WTC11 (cell line): ENCODE data around the gene NTSR1. TPM values are rescaled to one million over a fixed set of nuclear protein-coding genes. Genes with fewer than 3 reads are reported as not detected.

Source experiments
- ATAC-seq: fragments of 200-7000 bp; cut with Tn5 transposase; 2 replicates; pipeline ENCODE4 v1.10.0; 2021; ENCODE audit warnings: mild to moderate bottlenecking, moderate library complexity
- CTCF ChIA-PET: fragments of 300-600 bp; sonication (Branson Sonifier 250); formaldehyde crosslinking; loops from one replicate; lab custom pipeline; 2021; ENCODE audit warnings: antibody characterized with exemption; lab: Charles Lee
- POLR2A ChIA-PET: fragments of 350-600 bp; sonication (Branson Sonifier 250); formaldehyde crosslinking; loops from one replicate; lab custom pipeline; 2021; ENCODE audit warnings: antibody characterized with exemption; lab: Charles Lee
- DNase-seq: peaks from one replicate; pipeline ENCODE4 v3.0.0; 2021; ENCODE audit warnings: low spot score
- H3K27ac Mint-ChIP-seq: 2 replicates; pipeline ENCODE4 v1.8.0; 2021; ENCODE audit warnings: mixed read lengths
- H3K27me3 Mint-ChIP-seq: 2 replicates; pipeline ENCODE4 v1.8.0; 2021; ENCODE audit warnings: low read depth, mild to moderate bottlenecking, moderate library complexity, mixed read lengths
- H3K36me3 Mint-ChIP-seq: 2 replicates; pipeline ENCODE4 v1.8.0; 2021; ENCODE audit warnings: mixed read lengths
- H3K4me1 Mint-ChIP-seq: 2 replicates; pipeline ENCODE4 v1.8.0; 2022; ENCODE audit warnings: mixed read lengths
- H3K4me3 Mint-ChIP-seq: 2 replicates; pipeline ENCODE4 v1.8.0; 2021; ENCODE audit warnings: mild to moderate bottlenecking, moderate library complexity, mixed read lengths
- H3K9me3 Mint-ChIP-seq: 2 replicates; pipeline ENCODE4 v1.8.0; 2021; ENCODE audit warnings: mixed read lengths
- ATF6 ChIP-seq: sonication (generic); formaldehyde crosslinking; IDR thresholded peaks from 2 replicates; pipeline ENCODE4 v1.8.1; 2023; ENCODE audit warnings: mild to moderate bottlenecking, missing genetic modification reagents
- HMGXB4 ChIP-seq: sonication (generic); formaldehyde crosslinking; IDR thresholded peaks from 2 replicates; pipeline ENCODE4 v1.8.1; 2023; ENCODE audit warnings: mild to moderate bottlenecking, moderate library complexity, missing genetic modification reagents
- KAT7 ChIP-seq: sonication (generic); formaldehyde crosslinking; IDR thresholded peaks from 2 replicates; pipeline ENCODE4 v1.8.1; 2023; ENCODE audit warnings: missing genetic modification reagents, mild to moderate bottlenecking, borderline replicate concordance
- NFYB ChIP-seq: sonication (generic); formaldehyde crosslinking; conservative IDR thresholded peaks from 2 replicates; pipeline ENCODE4 v1.8.0; 2022; ENCODE audit warnings: low read depth, missing genetic modification reagents
- RORB ChIP-seq: fragments of 250-450 bp; sonication (Bioruptor Pico); IDR thresholded peaks from 2 replicates; pipeline ENCODE4 v1.9.0; 2021; ENCODE audit warnings: mild to moderate bottlenecking
- SOX15 ChIP-seq: fragments of 250-450 bp; sonication (Bioruptor Pico); IDR thresholded peaks from 2 replicates; pipeline ENCODE4 v1.9.0; 2021; ENCODE audit warnings: mild to moderate bottlenecking
- SP1 ChIP-seq: sonication (generic); formaldehyde crosslinking; conservative IDR thresholded peaks from 2 replicates; pipeline ENCODE4 v1.8.1; 2022; ENCODE audit warnings: missing genetic modification reagents
- TEAD4 ChIP-seq: sonication (generic); formaldehyde crosslinking; IDR thresholded peaks from 2 replicates; pipeline ENCODE4 v1.8.0; 2022; ENCODE audit warnings: mild to moderate bottlenecking, missing genetic modification reagents
- USF2 ChIP-seq: sonication (generic); formaldehyde crosslinking; IDR thresholded peaks from 2 replicates; pipeline ENCODE4 v1.8.1; 2023; ENCODE audit warnings: mild to moderate bottlenecking, missing genetic modification reagents, moderate library complexity
- ZBTB21 ChIP-seq: sonication (generic); formaldehyde crosslinking; IDR thresholded peaks from 2 replicates; pipeline ENCODE4 v1.8.1; 2023; ENCODE audit warnings: mild to moderate bottlenecking, missing genetic modification reagents, borderline replicate concordance
- ZNF121 ChIP-seq: sonication (generic); formaldehyde crosslinking; IDR thresholded peaks from 2 replicates; pipeline ENCODE4 v1.8.0; 2023; ENCODE audit warnings: missing genetic modification reagents
- ZNF138 ChIP-seq: sonication (generic); formaldehyde crosslinking; conservative IDR thresholded peaks from 2 replicates; pipeline ENCODE4 v1.8.1; 2022; ENCODE audit warnings: mild to moderate bottlenecking, moderate library complexity, missing genetic modification reagents
- ZNF219 ChIP-seq: sonication (generic); formaldehyde crosslinking; IDR thresholded peaks from 2 replicates; pipeline ENCODE4 v1.8.0; 2023; ENCODE audit warnings: missing genetic modification reagents, mild to moderate bottlenecking, borderline replicate concordance
- ZNF263 ChIP-seq: sonication (generic); formaldehyde crosslinking; IDR thresholded peaks from 2 replicates; pipeline ENCODE4 v1.8.1; 2022; ENCODE audit warnings: low read depth, mild to moderate bottlenecking, moderate library complexity, missing genetic modification reagents
- ZNF425 ChIP-seq: fragments of 250-450 bp; sonication (Bioruptor Pico); conservative IDR thresholded peaks from 2 replicates; pipeline ENCODE4 v1.9.0; 2021; ENCODE audit warnings: mild to moderate bottlenecking
- ZNF532 ChIP-seq: fragments of 250-450 bp; sonication (Bioruptor Pico); IDR thresholded peaks from 2 replicates; pipeline ENCODE4 v1.9.0; 2021; ENCODE audit warnings: mild to moderate bottlenecking, borderline replicate concordance
- ZNF671 ChIP-seq: fragments of 250-450 bp; sonication (Bioruptor Pico); IDR thresholded peaks from 2 replicates; pipeline ENCODE4 v1.8.0; 2021; ENCODE audit warnings: mild to moderate bottlenecking
- total RNA-seq: library from RNA; stranded (reverse); gene quantifications from 3 replicates; pipeline ENCODE4 v1.2.3, GENCODE V29; 2021

The NTSR1 gene
- total RNA-seq, 1 experiment from 2014 or later: 0.63 TPM

GRCh38 chr20:62705627-62706026, 3.0 kb upstream of the NTSR1 start:
- H3K4me1 Mint-ChIP-seq: 0 out of 2 replicates have a peak, but pooled peaks cover 3% of the 10 kb centered on the region
- no peaks in the 10 kb centered on the region for H3K9me3 Mint-ChIP-seq
- ChIA-PET CTCF (interaction anchor here (0.8 to 1.5 kb wide), 4 partner anchors 57 to 137 kb away, joined by 3 to 5 read pairs (median 4); no protein-coding TSS in a partner anchor), POLR2A (no interaction called here)
- H3K27me3 Mint-ChIP-seq: peaks cover 25% of the 10 kb centered on the region
- no peak overlapping the region for H3K27ac Mint-ChIP-seq
- no peaks in the 10 kb centered on the region for H3K36me3 Mint-ChIP-seq
- no peak for DNase-seq
- no peak overlapping the region for H3K4me3 Mint-ChIP-seq
- TF ChIP-seq ZNF425 (CRISPR knock-in tag) (no peak), ZBTB21 (CRISPR knock-in tag) (no peak), ZNF532 (CRISPR knock-in tag) (no peak), KAT7 (CRISPR knock-in tag) (no peak), HMGXB4 (CRISPR knock-in tag) (no peak), ZNF121 (CRISPR knock-in tag) (no peak), ATF6 (CRISPR knock-in tag) (no peak), RORB (no peak), SOX15 (CRISPR knock-in tag) (no peak), ZNF671 (no peak), SP1 (CRISPR knock-in tag) (no peak)
- ATAC-seq: no peak

- Mint-ChIP-seq H3K36me3 (no peaks in the 10 kb centered on the region), H3K4me1 (0 out of 2 replicates have a peak, but pooled peaks cover 3% of the 10 kb centered on the region), H3K9me3 (no peaks in the 10 kb centered on the region), H3K4me3 (no peak overlapping the region), H3K27me3 (peaks cover 29% of the 10 kb centered on the region), H3K27ac (no peak overlapping the region)
- CTCF ChIA-PET: interaction anchor here (0.8 to 4.7 kb wide), 8 partner anchors 8 to 137 kb away, joined by 3 to 38 read pairs (median 5); no protein-coding TSS in a partner anchor
- ATAC-seq (no peak), DNase-seq (no peak)
- POLR2A ChIA-PET: no interaction called here
- TF ChIP-seq NFYB (CRISPR knock-in tag) (no peak), ZNF671 (no peak), ZNF138 (CRISPR knock-in tag) (no peak), ZNF219 (CRISPR knock-in tag) (no peak), ZNF263 (CRISPR knock-in tag) (no peak), USF2 (no peak), TEAD4 (CRISPR knock-in tag) (no peak)
- TF ChIP-seq, all 79 proteins: peak for 0
Observed at GRCh38 chr20:62706344-62706743, 2.3 kb upstream of the NTSR1 start.
